ENCODE results near the gene ANKS1B.

DNA sequence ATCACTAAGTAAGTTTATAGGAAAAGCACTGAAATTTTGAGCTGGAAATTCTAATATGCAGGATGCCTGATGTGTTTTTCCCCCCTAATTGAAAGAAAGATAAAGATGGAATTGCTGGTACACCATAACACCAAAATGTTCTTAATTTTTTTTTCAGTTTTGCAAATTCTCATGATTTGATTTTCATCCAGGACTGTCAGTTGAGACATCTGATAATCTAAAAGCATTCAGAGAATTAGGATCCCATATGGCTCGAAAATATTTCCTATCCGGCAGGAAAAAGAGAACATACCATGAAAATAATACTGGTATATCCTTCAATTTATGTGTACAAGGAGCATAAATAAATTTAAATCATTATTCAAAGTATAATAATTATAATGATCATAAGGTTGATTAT lies 887.6 kb downstream of the ANKS1B start:
- TF ChIP-seq, protein P1, sequence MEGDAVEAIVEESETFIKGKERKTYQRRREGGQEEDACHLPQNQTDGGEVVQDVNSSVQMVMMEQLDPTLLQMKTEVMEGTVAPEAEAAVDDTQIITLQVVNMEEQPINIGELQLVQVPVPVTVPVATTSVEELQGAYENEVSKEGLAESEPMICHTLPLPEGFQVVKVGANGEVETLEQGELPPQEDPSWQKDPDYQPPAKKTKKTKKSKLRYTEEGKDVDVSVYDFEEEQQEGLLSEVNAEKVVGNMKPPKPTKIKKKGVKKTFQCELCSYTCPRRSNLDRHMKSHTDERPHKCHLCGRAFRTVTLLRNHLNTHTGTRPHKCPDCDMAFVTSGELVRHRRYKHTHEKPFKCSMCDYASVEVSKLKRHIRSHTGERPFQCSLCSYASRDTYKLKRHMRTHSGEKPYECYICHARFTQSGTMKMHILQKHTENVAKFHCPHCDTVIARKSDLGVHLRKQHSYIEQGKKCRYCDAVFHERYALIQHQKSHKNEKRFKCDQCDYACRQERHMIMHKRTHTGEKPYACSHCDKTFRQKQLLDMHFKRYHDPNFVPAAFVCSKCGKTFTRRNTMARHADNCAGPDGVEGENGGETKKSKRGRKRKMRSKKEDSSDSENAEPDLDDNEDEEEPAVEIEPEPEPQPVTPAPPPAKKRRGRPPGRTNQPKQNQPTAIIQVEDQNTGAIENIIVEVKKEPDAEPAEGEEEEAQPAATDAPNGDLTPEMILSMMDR (IDR thresholded peaks at IDR 0.05) = no peak
- no peak for TF ChIP-seq EP300 (IDR thresholded peaks at IDR 0.05)
